GM21447 (cell line): ENCODE results near the gene SPIRE1.
A peak's percentile ranks its signal among the peaks of the same experiment; 100 is the strongest.

Experiments
- ATAC-seq: cut with Tn5 transposase; IDR thresholded peaks from one replicate; pipeline ENCODE4 v1.9.1; 2021; ENCODE audit not compliant: unreplicated experiment

The SPIRE1 gene

DNA sequence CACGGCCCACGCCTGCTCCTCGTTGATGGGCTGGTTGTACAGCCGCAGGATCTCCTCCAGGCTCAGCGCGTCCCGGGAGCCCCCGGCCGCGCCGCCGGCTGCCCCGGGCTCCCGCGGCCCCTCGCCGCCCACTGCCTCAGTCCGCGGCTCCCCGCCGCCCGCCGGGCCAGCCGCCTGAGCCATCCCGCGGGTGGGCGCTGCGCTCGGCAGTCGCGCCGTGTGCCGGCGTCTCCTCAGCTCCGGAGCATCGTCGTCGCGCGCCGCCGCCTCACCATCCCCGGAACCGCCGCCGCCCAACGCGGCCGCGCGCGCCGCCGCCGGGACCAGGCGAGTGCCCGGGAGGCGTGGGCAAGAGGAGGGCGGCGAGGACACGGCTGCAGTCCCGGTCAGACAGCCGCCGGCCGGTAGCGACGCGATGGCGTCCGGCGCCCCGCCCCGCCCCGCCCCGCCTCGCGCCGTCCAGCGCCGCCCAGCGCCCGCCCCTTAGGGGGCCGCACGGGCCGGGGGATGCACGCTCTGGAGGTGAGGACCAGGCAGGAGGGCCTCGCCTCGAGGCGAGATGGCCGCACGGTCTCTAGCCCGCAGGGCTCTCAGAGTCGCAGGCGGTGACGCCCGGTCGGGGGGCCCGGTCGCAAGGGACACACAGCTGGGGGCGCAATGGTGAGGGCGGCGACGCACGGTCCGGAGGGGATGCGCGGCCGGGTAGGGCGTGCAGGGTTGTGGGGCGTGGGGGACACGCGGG lies at the start of gene SPIRE1:
TSS of gene SPIRE1 (minus strand) at position 424 of the 742 bp plus-strand sequence. CDS start at position 183, 241 bp downstream.
- ATAC-seq: peak; percentile 62

DNA sequence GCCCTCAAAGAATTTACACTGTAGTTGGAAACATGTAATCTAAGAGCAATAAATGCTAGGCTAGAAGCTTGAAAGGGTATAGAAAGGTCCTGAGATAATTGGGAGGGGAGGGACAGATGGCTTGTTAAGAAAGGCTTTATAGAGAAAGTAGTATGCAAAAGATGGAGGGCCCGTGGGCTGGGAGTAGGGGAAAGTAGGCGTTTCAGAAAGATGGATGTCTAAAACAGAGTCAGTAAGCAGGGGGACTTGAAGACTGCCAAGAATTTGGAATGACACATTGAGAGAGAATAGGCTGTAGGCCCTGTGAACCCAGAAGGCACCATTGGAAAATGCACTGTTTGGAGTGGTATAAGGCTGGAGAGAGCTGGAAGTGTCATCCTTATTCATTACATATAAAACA lies 45.8 kb upstream of the SPIRE1 start:
- ATAC-seq: no peak

DNA sequence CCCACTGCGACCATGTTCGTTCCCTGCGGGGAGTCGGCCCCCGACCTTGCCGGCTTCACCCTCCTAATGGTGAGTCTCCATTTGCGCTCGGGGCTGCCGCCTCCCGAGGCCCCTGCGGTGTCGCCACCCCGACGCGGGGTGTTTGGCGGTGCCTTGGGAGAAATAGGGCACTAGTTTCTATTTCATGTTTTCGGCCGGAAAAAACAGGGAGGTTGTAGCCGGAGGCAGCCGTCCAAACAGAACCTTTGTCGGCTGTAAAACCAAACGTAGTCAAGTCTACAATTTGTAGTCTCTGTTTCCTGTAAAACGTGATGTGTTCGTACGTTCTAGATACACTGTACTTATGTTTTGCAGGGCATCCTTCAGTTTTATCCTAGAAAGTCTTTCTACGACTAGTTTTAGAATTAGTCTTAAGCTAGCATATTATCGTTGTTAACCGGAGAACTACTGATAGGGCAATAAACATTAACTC lies 45.2 kb upstream of the SPIRE1 start:
- peak; percentile 30 for ATAC-seq

DNA sequence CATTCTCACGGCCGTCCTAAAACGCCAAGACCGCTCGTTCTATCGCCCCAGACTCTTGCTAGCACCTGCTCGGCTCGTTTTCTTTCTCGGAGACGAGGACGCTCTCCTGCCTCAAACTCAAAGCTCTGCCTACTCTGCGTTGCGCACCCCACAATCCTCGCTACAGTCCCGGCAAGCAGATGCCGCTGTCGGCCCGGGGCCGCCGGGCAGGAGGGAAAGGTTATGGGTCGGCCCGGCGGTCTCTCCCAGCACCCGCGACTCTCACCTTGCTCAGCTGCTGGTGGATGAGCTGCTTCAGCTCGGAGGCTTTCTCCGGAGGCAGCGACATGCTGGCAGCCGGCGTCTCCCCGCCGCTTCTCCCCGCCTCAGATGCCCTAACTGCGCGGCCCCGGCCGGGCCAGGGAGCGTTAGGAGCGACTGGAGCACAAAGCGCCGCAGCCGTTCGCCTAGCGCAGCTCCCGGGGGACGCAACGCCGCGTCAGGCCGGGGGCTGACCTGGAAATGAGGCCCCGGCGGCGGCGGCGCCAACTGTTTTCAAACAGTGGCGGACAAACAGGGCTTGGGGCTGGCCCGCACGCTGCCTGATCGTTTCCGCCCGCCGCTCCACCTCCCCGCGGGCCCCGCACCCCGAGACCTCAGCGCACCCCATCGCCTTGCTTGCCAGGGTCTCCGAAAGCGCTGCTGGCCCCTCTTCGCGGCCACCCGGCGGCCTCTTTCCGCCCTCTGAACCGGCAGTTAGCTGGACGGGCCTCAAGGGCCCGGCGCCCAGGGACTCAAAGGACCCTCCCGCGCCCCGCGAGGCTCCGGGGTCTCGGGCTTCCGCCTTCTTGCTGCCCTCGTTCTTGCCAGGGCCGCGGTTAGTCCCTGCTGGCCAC lies 44.6 kb upstream of the SPIRE1 start, which contains the start of the genes CEP76 and PSMG2:
TSS of gene CEP76 (minus strand) at position 503 of the 875 bp plus-strand sequence. CDS start at position 328, 175 bp downstream.
TSS of gene PSMG2 (plus strand) at position 822 of the 875 bp plus-strand sequence. CDS start 66 bp downstream, outside the sequence.
- ATAC-seq: peak; percentile 78

DNA sequence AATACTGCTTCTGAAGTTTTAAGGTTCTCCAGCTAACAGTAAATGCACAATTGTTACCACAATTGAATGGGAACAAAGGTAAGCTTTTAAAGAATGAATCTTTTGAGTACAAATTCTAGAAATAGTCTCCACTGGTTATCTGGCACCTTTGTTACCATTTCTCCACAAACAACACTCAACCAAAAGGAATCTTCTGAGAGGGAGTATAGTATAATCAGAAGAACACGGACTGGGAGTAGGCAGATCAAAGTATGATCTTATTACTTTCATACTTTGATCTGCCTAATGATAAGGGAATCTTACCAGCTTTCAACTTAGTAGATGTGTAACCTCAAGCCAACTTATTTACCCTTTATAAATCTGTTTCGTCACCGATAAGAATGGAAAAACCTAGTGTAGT lies 43.3 kb upstream of the SPIRE1 start:
- ATAC-seq: no peak

DNA sequence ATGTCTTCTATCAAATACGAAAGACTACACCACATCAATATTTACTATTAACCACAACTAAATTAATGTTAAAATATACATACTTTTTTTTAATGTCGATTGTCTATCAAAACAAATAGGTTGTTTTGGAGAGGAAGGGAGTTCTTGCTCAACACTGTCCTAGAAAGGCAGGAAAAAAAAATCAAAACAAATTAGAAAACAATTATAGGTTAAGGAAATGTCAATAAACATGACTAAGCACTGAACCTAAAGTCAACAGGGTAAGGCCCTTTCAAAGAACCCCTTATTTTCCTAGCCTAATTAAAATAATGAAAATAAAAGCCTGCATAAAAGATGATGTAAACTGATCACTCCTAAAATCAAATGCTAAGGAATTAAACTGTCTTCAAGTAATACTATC lies 41.8 kb upstream of the SPIRE1 start:
- no peak for ATAC-seq

DNA sequence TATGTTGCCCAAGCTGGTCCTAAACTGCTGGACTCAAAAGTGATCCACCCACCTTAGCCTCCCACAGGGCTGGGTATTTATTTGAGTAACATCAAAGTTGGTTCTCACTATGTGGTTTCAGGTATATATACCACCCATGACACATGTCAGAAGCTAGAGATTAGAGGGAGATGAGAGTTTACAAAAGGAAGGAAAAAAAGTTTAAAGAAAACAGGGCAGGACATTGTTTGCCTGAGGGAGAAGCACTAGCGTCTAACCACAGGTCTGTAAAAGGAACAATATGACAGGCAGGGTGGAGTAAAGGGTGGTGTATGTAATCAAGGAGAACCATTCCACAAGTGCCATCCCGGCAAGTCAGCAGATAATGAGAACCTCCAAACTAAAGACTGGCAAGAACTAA lies 36.1 kb upstream of the SPIRE1 start:
- no peak for ATAC-seq

DNA sequence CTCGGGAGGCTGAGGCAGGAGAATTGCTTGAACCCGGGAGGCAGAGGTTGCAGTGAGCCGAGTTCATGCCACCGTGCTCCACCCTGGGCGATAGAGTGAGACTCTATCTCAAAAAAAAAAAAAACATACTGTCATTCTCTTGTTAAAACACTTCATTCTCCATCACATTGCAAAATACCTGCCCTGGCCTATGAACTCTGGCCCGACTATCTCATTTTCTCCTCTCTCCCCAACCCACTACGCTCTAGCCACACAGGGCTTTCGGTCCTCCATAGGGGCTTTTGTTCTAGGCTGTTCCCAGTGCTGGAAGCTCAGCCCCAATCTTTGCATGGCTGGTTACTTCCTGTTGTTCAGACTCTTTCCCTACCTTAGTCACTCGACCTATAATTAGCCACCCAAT lies 34.3 kb upstream of the SPIRE1 start:
- no peak for ATAC-seq

DNA sequence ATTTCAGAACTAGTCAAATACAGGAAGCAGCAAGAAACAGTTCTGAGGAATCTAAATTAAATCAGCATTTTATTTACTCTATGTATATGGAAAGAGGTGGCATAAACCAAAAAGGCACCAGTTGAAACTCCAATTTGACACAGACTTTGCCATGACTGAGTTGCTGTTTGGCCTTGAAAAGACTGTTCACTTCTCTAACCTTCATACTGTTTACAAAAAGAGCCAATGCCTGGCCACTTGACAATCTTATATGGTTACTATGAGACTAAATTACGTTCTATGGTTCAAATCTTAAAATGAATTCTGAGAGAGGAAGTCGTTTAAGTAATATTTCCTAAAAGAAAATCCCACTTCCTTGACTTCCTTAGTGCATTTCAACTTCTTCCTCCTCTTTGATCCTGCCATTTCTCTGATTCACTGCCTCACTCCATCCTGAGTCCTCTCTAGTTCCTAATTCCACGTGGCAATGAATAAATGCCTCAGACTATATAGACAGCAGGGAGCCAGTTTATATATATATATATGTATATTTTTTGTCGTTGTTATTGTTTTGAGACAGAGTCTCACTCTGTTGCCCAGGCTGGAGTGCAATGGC lies 31.4 kb upstream of the SPIRE1 start:
- ATAC-seq: no peak

DNA sequence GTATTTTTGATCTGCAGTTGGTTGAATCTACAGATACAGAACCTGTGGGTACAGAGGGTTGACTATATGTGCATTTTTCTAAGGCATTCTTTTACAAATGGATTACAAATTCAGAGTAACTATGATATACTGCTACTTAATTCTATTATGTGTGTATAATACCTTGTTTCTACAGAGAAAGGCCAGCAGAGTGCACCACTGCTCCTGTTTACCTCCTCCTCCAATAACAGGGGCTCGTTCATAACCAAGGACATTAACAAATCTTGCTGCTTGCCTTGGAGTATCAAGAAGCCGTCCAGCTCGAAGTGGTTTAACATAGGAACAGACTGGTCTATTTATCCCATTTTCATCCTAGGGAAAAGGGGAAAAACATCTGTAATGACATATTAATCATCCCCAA lies 28.2 kb upstream of the SPIRE1 start:
- no peak for ATAC-seq

DNA sequence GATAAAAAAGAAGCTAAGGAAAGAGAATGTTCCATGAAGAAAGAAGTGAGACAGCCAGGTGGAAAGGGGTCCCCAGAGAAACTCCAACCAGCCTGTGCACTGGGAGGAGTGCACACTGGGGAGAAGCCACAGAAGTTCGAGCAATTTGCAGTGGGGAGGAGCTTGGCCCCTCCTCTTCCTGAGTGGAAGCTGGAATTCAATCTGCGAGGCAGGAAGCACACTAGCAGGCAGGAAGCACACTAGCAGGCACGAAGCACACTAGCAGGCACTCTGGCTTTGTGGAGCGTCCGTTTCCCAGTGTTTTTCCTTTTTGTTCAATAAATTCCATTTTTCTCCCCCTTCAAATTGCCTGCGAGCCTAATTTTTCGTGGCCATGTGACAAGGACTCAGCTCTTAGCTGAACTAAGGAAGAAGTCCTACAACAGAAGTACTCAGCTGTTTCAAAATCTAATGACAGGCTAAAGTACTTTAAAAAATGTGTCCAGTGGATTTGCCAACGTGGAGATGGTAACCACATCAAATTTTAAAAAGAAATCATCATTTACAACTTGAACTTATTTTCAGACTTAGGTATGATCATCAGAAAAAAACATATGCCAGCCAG lies 21.4 kb upstream of the SPIRE1 start:
- no peak for ATAC-seq

DNA sequence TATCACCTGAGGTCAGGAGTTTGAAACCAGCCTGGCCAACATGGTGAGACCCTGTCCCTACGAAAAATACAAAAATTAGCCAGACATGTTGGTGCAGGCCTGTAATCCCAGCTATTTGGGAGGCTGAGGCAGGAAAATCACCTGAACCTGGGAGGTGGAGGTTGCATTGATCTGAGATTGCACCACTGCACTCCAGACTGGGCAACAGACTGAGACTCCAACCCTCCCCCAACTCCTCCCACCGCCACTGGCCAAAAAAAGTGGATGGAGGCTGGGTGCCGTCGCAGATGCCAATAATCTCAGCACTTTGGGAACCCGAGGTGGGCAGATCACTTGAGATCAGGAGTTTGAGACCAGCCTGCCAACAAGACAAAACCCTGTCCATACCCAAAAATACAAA lies 10.1 kb upstream of the SPIRE1 start:
- ATAC-seq: no peak

DNA sequence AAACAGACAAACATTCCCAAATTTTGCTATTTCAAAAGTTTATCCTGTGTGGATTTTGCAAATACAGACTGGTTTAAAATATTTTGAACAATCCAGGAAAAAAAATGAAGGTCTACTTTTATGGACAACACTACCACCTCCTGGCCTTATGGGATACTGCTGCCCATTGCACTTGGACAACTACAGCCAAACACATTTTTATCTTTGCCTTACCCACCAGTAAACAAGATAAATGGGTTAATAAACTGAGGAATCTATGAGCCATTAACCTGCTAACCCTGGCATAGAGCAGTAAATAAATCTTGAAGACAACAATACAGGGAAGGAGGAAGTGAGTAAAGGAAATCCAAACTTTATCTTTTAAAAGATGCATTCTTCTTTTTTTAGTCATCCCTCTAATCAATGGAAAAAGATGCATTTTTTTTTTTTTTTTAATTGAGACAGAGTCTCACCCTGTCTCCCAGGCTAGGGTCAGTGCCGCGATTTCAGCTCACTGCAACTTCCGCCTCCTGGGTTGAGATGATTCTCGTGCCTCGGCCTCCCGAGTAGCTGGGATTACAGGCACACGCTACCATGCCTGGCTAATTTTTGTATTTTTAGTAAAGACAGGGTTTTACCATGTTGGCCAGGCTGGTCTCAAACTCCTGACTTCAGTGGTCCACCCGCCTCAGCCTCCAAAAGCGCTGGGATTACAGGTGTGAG lies 2.1 kb upstream of the SPIRE1 start:
- ATAC-seq: no peak

DNA sequence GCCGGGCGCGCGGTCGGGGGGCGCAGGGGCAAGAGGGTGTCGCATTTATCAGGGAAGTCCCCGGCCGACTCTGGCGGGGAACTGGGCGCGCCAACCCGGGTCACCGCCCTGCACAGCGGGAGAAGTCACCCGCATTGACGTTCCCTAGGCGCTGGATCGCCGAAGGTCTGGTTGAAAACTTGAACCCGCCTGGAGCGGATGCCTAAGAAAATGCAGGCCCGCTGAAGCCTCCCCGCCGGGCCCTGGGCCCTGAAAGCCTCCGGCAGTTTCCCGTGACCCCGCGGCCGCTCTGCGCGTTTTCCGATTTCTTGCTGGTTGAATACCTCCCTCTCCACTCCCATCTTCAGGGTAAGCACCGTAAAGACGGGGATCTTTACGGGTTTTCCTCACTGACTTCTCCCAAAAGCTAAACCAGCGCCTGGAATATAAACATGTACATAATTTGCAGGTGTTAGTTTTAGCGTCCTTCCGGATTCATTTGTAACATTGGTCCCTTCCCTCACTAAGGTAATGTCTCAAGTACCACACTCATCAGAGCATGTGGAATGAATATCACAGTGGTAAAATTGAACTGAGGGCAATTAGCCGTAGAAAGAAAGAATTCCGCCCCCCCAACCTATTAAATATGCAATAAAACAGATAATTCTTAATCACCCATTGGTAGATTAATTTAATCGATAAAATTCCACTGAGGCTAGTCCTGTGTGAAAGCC lies 675 bp upstream of the SPIRE1 start:
- ATAC-seq: peak; percentile 23

DNA sequence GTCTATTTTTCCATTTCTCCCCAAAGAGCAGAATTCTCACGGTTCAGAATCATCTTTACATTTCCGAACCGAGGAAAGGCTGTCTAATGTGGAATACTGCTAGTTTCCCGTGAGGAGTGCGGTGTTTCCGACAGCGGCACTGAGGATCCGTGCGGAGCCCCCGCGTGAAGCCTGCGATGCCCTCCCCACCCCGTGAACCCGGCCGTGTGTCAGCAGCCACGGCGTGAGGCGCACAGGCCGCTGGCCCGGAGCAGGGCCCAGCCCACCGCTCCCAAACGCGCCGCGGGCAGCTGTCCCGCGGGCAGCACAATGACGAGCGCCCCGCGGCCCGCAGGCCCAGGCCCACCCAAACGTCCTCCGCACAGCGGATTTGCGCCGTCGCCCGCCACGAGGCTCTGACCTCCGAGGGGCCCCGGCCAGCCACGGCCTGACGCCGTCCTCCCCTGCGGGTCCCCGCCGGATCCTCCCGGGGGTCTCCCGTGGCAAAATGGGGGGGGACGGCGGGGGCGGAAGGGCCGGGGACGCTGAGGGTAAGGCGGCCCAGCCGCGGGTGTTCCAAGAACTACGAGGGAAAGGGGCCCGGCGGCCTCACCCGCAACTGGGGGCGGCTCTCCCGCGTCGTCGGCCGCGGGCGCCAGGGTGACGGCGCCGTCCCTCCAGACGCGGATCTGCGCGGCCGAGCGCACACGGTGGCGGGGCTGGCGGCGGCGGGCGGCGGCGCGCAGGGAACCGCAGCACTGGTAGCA lies 796 bp downstream of the SPIRE1 start:
- ATAC-seq: peak; percentile 44

DNA sequence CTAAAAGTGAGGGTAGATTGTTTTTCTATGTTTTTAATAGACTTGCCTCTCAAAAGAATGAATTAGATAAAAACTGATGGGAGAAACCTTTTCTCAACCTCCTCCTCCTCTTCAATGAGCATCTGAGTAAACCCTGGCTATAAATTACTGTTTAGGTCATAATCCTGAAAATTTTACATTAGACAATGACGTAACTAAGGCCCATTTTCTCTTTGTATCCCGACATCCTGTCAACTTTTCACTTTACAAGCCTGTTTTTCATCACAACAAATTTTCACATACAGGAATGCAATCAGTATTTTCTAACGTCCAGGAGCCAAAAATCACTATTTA lies 1.3 kb downstream of the SPIRE1 start:
- ATAC-seq: no peak

DNA sequence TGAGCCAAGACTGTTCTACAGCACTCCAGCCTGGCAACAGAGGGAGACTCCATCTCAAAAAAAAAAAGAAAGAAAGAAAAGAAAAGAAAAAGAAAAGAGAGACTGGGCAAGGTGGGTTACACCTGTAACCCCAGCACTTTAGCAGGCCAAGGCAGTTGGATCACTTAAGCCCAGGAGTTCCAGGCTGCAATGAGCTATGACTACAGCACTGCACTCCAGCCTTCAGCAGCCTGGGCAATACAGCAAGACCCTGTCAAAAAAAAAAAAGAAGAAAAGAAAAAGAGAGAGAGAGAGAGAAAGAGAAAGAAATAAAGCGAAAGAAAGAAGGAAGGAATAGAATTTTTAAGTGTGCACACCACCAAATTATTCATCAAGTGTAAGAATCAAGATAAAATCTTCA lies 2.9 kb downstream of the SPIRE1 start:
- no peak for ATAC-seq

DNA sequence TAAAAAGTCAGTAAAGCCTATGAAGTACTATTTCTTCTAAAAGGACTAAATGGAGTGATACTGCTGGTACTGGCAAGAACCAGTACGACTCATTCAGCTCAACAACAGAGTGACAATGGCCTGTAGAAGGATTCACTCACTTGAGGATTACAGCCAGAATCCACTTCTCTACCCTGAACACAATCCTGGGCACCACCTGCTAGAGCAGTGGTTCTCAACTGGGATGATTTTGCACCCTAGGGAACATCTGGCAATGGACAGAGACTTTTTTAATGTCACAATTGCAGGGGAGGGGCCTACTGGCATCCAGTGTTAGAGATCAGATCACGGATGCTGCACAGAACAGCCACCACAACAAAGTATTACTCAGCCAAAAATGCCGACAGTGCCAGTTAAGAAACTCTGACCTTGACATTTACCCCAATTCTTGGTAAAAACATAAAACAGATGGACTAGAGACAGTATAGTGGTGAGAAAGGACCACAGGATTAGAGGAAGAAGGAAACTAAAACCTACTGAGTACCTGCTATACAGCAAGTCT lies 5.0 kb downstream of the SPIRE1 start:
- no peak for ATAC-seq

DNA sequence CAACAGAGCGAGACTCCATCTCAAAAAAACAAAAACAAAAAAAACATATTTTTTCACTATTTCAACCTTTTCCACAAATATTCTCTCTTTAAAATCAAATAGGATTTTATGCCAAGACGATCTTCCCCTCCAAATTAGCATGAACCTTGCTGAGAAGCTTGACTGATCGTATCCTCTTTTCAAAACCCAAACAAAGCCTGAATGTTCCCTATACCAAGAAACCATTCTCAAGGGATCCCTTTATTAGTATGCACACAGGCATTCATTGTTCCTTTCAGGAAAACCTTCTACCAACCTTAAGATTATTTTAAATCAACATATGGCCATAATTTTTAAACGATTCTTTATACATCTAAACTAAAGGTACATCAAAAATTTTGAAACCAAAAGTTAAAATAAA lies 6.3 kb downstream of the SPIRE1 start:
- ATAC-seq: no peak
